NCI-H1694 treated with DMSO at 0.1 percent for 48 hours (cell line): ENCODE results near the gene MGST1.

ENCODE experiments used
- DNase-seq: peaks from one replicate; lab custom pipeline; 2025; lab: John Stamatoyannopoulos, UW

The MGST1 gene

GRCh38 chr12:16347391-16348298, at the start of gene MGST1:
Gene MGST1 (plus strand): TSS chr12:16347645. CDS start chr12:16354253, 6,608 bp downstream.
- DNase-seq, result no peak

GRCh38 chr12:16299403-16299802, 48.0 kb upstream of the MGST1 start:
- DNase-seq, result no peak

GRCh38 chr12:16300122-16300521, 47.3 kb upstream of the MGST1 start:
- no peak for DNase-seq

- DNase-seq, result no peak
Observed at GRCh38 chr12:16300736-16301135, 46.7 kb upstream of the MGST1 start.

GRCh38 chr12:16303939-16304338, 43.5 kb upstream of the MGST1 start:
- no peak for DNase-seq

GRCh38 chr12:16307856-16308475, 39.5 kb upstream of the MGST1 start:
- DNase-seq, result no peak

GRCh38 chr12:16310934-16311333, 36.5 kb upstream of the MGST1 start:
- DNase-seq, result no peak

- no peak for DNase-seq
Observed at GRCh38 chr12:16323010-16323409, 24.4 kb upstream of the MGST1 start.

GRCh38 chr12:16323638-16324037, 23.8 kb upstream of the MGST1 start:
- no peak for DNase-seq

- DNase-seq, result no peak
Observed at GRCh38 chr12:16324272-16324671, 23.2 kb upstream of the MGST1 start.

- no peak for DNase-seq
Observed at GRCh38 chr12:16324772-16325171, 22.7 kb upstream of the MGST1 start.

GRCh38 chr12:16325426-16325825, 22.0 kb upstream of the MGST1 start:
- peak; percentile 30 for DNase-seq

GRCh38 chr12:16327963-16328362, 19.5 kb upstream of the MGST1 start:
- DNase-seq, result no peak

- DNase-seq, result no peak
Observed at GRCh38 chr12:16329594-16329993, 17.9 kb upstream of the MGST1 start.

- no peak for DNase-seq
Observed at GRCh38 chr12:16330560-16330959, 16.9 kb upstream of the MGST1 start.

- DNase-seq, result no peak
Observed at GRCh38 chr12:16331998-16332397, 15.4 kb upstream of the MGST1 start.

- no peak for DNase-seq
Observed at GRCh38 chr12:16335838-16336237, 11.6 kb upstream of the MGST1 start.

GRCh38 chr12:16344269-16344668, 3.2 kb upstream of the MGST1 start:
- no peak for DNase-seq

GRCh38 chr12:16345105-16345504, 2.3 kb upstream of the MGST1 start:
- DNase-seq, result no peak

- DNase-seq, result no peak
Observed at GRCh38 chr12:16346958-16347357, 487 bp upstream of the MGST1 start.

- DNase-seq, result no peak
Observed at GRCh38 chr12:16348435-16349130, 1.1 kb downstream of the MGST1 start.

- no peak for DNase-seq
Observed at GRCh38 chr12:16349131-16349460, 1.7 kb downstream of the MGST1 start.

GRCh38 chr12:16350682-16351081, 3.2 kb downstream of the MGST1 start:
- no peak for DNase-seq
